Activated CD8-positive, alpha-beta memory T cell treated with anti-CD3 and anti-CD28 coated beads, Interleukin-2, amount 50 U/mL, for 24 hours (primary cell): ENCODE results near the gene MYO1H.

Experiments used
- DNase-seq: peaks from one replicate; pipeline ENCODE4 v3.0.0-alpha.2; 2020; ENCODE audit errors: extremely low read depth

Gene MYO1H

GRCh38 chr12:109448272-109448671 lies 100.6 kb downstream of the MYO1H start:
- DNase-seq = no peak

- no peak for DNase-seq
Observed at GRCh38 chr12:109448707-109449390, 101.1 kb downstream of the MYO1H start.

DNA sequence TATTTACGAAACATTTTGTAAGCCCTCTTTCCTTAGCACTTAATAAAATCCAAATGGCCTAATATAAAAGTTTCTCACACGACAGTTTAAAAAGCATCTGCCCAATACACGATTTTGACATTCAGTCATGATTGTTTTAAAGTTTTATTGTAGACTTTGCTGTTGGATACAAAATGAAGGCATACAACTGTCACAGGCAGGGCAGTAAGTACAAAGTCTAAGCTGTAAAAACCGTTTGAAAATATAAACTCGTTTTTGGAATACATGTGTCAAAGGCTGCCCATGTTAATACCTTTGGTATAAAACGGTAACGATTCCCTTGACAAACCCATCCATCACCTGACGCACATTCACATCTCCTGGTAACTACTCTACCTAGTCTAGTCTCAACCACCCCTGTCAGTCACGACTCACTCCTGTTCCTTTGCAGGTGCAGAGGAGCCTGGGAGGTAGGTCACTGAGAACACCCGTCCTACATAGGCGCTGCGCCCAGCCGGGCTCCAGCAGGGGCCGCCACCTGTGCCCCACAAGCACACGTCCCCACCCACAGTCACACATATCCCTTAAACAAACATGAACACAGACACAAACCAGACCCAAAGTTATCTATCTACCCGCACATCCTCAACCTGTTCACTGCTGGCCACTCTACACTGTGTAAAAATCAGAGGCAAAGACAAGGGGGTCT lies 102.3 kb downstream of the MYO1H start:
- DNase-seq = no peak

DNA sequence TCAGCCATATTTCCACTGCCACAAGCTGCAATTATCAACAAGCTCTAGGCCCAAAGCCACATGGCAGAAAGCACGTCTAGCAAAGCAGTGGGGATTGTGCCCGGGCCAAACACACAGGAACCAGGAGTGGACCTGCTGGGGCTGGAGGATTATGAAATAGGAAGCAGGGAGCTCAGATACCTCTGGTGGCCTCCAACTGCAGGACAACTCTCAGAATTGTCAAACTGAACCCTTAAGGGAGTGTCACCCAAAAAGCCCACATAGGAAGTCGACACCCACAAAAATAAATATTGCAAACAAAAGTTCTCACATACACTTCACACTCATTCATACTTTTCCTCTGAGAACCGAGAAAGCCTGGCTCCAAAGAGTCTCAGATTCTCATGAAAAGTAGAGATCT lies 103.3 kb downstream of the MYO1H start:
- no peak for DNase-seq

DNA sequence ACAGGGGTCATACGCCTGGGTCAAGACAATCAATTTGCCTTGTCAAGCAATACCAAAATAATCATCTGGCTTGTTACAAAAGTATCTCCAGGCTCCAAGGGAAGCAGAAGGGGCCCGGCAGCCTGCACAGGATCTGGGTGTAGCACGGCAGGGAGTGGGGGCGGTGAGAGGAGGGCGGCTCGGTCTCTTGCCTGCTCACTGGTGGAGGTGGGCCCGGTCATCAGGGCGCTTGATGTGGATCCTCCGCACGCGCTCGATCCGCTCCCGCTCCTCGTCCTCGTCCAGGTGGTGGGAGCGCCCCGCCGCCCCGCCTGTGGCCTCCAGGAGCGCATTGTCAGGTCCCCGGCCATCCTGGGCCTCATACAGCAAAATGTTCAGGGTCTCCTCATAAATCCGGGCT lies 103.7 kb downstream of the MYO1H start:
- DNase-seq = no peak

DNA sequence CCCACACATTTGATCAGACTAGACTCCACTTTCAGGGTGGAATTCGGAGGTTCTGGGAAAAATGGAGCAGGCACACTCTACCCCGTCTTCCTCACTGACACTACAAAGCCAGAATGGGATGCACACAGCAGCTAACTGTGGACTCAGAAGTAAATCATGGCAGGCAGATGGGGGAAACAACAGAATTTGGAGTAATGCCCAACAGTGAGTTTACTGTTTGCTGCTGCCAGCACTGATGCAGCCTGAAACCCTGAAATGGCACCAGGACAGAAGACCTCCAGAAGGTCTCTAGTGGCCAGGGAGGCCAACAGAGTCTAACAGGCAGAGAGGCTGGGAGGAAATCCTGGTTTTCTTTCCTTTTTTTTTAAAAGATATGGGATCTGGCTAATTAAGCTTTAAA lies 104.8 kb downstream of the MYO1H start:
- no peak for DNase-seq

DNA sequence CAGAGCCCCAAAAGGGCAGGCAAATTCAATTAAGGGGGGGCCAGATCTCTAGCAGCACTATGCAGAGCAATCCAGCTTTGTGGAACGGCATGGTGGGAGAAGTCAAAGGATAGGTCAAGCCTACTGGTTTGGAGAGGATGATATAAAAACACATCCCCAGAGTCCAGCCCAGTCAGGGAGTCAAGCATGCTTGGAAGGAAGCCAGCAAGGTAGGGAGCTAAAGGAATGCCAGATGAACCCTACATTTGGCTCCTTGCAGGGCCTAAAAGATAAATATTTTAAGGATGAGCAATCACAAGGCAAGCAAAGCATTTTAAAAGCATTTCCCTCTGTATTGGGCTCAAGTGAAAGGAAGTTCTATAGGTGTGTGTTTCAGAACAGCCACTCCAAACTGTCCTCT lies 108.0 kb downstream of the MYO1H start:
- DNase-seq = no peak

DNA sequence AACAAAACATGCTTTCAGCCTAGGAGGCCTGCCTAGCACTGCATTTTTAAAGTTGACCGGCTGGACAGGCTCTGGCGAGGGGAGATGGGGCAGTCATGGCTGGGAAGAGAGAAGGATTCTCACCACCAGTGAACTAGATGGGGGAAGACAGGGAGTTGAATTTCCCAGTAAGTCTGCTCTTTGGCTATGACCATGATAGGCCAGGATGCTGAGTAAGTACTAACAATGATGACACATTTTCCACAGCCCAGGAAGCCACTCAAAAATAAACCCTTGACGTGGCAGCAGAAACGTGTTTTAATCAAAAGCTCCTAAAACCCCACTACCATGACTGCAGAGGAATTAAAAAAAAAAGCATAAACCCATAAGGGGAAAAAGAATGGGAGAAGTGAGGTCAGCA lies 110.4 kb downstream of the MYO1H start:
- no peak for DNase-seq

- DNase-seq = no peak
Observed at GRCh38 chr12:109458771-109459208, 111.1 kb downstream of the MYO1H start.

DNA sequence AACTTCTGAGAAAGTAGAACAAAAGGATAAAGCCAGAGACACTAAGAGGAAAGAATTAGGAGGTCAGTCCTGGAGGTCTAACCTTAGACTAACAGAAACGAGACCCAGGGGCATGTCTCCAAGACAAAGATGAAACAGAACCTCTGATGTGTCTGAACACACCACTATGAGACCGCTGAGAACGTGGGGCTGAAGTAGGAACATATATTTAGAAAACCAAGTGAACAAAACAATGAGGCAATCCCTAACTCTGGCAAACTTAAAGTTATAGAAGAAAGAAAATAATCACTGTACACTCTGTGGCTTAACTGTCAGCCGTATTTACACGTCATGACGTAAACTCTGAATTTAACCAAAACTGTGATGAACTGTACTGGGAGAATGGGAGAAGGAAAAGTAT lies 111.5 kb downstream of the MYO1H start:
- DNase-seq = no peak

GRCh38 chr12:109460538-109460937 lies 112.8 kb downstream of the MYO1H start:
- DNase-seq = no peak

GRCh38 chr12:109461049-109461845 lies 113.5 kb downstream of the MYO1H start:
- no peak for DNase-seq

DNA sequence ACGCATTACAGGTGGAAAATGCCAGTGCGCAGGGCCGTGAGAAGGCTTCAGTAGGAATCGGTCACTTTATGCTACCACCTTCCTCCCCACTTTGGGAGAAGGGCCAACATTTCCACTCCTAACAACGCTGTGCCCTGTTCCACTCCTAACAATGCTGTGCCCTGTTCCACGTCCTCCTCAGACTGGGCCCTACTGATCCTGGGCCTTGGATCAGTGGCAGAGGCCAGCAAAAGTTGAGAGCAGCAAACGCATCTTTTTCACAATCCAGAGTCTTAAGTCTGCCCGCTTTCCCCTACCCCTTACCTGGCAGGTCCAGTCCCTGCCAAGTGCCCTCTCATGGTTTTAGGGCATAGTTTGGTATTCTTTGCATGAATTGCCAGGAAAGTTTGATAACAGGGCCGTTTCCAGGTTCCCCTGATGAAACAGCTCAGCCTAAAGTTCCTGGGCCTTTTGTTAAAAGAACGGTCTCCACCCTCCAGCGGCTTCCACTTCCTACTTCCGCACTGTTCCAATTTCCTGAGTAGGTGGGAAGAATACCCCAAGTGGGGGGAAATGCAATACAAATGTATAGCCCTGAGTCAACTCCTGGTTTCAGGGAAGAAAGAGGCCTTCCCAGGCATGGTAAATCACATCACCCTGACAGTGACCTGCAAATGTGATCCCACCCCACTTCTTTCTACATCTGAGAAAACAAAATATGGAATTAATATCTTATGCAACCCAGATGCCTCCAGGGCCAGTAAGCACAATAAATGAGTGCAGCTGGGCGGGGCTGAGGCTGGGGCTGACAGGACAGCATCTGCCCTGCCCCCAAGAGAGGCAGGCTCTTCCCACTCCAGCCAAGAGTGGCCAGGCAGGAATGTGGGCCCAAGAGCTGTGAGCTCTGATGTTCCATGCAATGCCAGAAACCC lies 114.4 kb downstream of the MYO1H start:
- no peak for DNase-seq

- DNase-seq = no peak
Observed at GRCh38 chr12:109462868-109463692, 115.4 kb downstream of the MYO1H start.

- no peak for DNase-seq
Observed at GRCh38 chr12:109463756-109464155, 116.1 kb downstream of the MYO1H start.

- DNase-seq = no peak
Observed at GRCh38 chr12:109464642-109465351, 117.1 kb downstream of the MYO1H start.

DNA sequence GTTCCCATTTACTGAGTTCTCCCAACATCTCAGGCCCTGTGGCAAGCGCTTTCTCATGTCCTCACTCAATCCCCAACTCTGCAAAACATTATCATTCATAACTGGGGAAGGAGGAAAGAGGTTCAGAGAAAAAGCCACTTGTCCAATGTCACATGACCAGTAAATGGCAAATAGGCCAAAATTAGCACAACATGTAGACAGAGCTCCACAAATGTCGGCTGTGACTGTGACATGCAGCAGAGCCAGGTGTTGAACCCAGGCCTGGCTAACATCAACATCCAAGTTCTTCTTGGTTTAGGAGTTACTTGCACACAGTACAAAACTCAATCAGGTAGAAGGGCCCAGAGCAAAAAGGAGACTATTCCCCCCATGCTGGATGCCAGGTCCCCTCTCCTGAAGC lies 118.6 kb downstream of the MYO1H start:
- DNase-seq = no peak

GRCh38 chr12:109466821-109467220 lies 119.1 kb downstream of the MYO1H start:
- DNase-seq = no peak

DNA sequence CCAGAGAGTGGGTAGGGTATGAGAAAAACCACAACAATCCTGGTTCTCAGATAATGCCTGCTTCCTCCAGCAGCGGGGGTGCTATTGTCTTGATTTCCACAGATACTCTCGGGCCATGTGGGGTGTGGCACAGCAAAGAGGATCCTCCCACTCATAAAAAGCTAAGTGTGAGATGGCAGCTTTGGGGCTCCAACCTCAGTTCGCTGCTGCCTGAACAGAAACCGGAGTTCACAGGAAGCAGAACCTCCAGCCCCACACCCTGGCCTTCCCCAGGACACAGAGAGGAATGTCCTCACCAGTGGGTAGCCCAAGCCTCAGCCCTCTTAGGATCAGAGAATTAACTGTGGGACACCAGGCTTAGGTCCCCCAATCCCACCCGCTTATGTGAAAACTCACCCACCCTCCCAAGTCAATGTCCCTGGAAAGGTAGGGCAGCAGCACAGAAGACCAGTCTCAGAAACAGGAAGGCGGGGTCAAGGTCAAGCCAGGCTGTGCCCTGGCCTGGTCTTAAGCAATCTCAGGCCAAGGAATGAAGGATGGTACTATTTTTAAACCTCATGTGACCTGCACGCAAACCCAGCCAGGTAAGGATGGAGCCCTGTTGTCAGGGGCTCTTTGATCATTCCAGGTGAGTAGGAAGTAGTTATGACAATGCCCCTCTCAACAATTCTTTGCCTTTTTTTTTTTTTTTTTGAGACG lies 120.4 kb downstream of the MYO1H start:
- DNase-seq = no peak

- no peak for DNase-seq
Observed at GRCh38 chr12:109469517-109469916, 121.8 kb downstream of the MYO1H start.
